Activated CD4-positive, alpha-beta T cell treated with anti-CD3 and anti-CD28 coated beads for 36 hours (primary cell): Measurements from ENCODE around the gene DLX2. TPM values are rescaled to one million over a fixed set of nuclear protein-coding genes. Genes with fewer than 3 reads are reported as not detected.

Experiments
- ATAC-seq: fragments of 200-7000 bp; cut with Tn5 transposase; one replicate; pipeline ENCODE4 v1.10.0; 2021; ENCODE audit warnings: mild to moderate bottlenecking, moderate library complexity
- CTCF ChIA-PET: fragments of 350-600 bp; sonication (Branson Sonifier 250); formaldehyde crosslinking; loops from one replicate; lab custom pipeline; 2021; ENCODE audit warnings: antibody characterized with exemption; lab: Charles Lee
- POLR2A ChIA-PET: fragments of 350-600 bp; sonication (Branson Sonifier 250); formaldehyde crosslinking; loops from one replicate; lab custom pipeline; 2021; ENCODE audit warnings: antibody characterized with exemption, inconsistent platforms; lab: Charles Lee
- DNase-seq: peaks from one replicate; pipeline ENCODE4 v3.0.0-alpha.2; 2020
- H3K27ac Mint-ChIP-seq: one replicate; pipeline ENCODE4 v1.8.0; 2021; ENCODE audit warnings: mixed read lengths
- H3K27me3 Mint-ChIP-seq: one replicate; pipeline ENCODE4 v1.8.0; 2021; ENCODE audit warnings: mixed read lengths
- H3K36me3 Mint-ChIP-seq: one replicate; pipeline ENCODE4 v1.8.0; 2021; ENCODE audit warnings: low read depth, mixed read lengths
- H3K4me1 Mint-ChIP-seq: one replicate; pipeline ENCODE4 v1.8.0; 2021; ENCODE audit warnings: mixed read lengths
- H3K4me3 Mint-ChIP-seq: one replicate; pipeline ENCODE4 v1.8.0; 2021; ENCODE audit warnings: mild to moderate bottlenecking, moderate library complexity, mixed read lengths
- H3K9me3 Mint-ChIP-seq: one replicate; pipeline ENCODE4 v1.8.0; 2021; ENCODE audit warnings: low read depth, mixed read lengths
- intact Hi-C, 2 experiments: fragments of 100-400 bp; cut with DNase I in 1 of 2; cut with micrococcal nuclease in 1 of 2; formaldehyde crosslinking; loops; one replicate each; pipeline versions ENCODE4 v1.14.2 to v1.15.1; 2022 to 2024; cut with DNase I, micrococcal nuclease
- total RNA-seq, 2 experiments: library from RNA; stranded (reverse); gene quantifications; one replicate each; pipeline ENCODE4 v1.2.3, GENCODE V29; 2021

DLX2 gene
- total RNA-seq, 2 experiments from 2014 or later: not detected

DNA sequence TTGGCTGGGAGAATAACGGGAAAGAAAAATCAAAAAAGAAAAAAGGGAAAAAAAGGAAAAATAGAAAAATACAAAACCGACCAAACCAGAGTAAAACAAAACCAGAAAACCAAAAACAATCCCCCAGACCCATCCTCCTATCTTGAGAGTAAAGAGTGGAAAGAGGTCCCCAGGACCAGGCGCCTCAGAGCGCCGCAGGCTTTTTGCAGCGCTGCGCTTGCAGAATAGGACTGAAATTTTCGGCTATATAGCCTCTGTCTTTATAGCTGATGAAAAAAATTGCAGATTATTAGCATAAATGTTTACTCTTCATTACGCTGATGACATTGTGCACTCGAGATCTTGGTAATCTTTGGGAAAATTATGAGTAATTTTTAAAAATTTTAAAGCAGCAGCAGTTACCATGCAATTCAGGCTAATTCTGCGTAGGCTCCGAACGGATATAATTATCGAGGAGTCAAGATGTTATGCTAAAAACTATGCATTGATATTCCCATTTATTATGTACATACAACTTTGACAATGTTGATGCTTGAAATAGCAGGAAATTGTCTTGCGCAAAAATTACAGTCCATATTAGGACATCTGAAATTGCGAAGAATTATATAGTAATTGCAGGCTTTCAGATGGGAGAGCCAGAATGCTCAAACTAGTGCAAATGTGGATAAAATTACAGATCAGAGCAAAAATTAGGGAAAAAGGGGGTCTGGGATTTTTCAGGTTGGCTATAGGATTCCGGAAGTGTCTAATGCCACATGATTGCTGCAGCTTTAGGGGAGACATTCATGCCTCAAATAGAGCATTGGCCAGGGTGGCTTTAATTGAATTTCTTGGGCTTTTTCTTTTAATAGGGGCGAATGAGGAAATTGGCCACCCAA lies 9.0 kb downstream of the DLX2 start:
- intact Hi-C loops: loop anchor here in 1 of 2 experiments (1.0 kb wide), 1 partner anchor 9 kb away; no protein-coding TSS in a partner anchor
- Mint-ChIP-seq H3K27ac (no peak overlapping the region), H3K27me3 (peaks cover 75% of the 10 kb centered on the region), H3K9me3 (no peaks in the 10 kb centered on the region), H3K36me3 (no peaks in the 10 kb centered on the region), H3K4me3 (peak overlapping the region; percentile 9), H3K4me1 (peaks cover 42% of the 10 kb centered on the region)
- CTCF ChIA-PET: interaction anchor here (1.0 to 2.2 kb wide), 4 partner anchors 9 to 13 kb away, joined by 3 to 9 read pairs (median 4); partner anchors contain the start of gene DLX1
- POLR2A ChIA-PET: no interaction called here
- DNase-seq (no peak), ATAC-seq (no peak)

DNA sequence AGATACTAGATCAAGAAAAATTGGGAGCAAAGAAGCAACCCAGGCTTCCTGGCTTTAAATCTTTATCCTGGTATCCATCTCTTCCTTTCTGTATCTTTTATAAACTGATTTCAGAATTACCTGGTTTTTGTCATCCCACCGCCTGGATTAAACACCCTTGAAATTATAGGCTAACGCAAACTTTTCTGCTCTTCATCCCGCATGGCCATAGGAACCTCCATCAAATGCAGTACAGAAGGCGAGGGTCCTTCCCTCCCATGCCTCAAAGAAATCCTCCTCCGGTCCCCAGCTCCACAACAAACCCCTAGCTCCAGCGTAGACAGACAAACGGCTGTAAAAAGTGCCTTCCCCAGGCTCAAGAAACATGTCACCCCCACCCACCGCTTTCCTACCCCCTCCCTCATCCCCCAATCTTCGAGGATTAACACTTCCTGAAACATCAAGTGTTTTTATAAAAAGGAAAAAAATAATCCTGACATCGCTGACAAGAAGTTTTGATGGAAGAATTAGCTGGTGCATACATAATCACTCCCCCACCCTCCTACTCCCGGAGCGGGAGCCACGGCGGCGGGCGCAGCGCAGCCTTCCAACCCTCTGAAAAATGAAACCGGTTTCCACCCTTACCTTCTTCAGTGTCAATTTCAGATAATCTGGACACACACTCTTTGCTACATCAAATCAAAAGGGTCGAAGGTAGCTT lies 9.8 kb downstream of the DLX2 start:
- peaks cover 79% of the 10 kb centered on the region for H3K27me3 Mint-ChIP-seq
- ATAC-seq: no peak
- H3K4me3 Mint-ChIP-seq: no peak overlapping the region
- DNase-seq: no peak
- POLR2A ChIA-PET: no interaction called here
- peaks cover 43% of the 10 kb centered on the region for H3K4me1 Mint-ChIP-seq
- CTCF ChIA-PET: interaction anchor here (1.0 to 2.2 kb wide), 5 partner anchors 8 to 13 kb away, joined by 3 to 9 read pairs (median 4); partner anchors contain the start of gene DLX1
- no peak overlapping the region for H3K27ac Mint-ChIP-seq
- H3K36me3 Mint-ChIP-seq: no peaks in the 10 kb centered on the region
- intact Hi-C loops: loop anchor here in 1 of 2 experiments (1.0 kb wide), 1 partner anchor 9 kb away; no protein-coding TSS in a partner anchor
- no peaks in the 10 kb centered on the region for H3K9me3 Mint-ChIP-seq

DNA sequence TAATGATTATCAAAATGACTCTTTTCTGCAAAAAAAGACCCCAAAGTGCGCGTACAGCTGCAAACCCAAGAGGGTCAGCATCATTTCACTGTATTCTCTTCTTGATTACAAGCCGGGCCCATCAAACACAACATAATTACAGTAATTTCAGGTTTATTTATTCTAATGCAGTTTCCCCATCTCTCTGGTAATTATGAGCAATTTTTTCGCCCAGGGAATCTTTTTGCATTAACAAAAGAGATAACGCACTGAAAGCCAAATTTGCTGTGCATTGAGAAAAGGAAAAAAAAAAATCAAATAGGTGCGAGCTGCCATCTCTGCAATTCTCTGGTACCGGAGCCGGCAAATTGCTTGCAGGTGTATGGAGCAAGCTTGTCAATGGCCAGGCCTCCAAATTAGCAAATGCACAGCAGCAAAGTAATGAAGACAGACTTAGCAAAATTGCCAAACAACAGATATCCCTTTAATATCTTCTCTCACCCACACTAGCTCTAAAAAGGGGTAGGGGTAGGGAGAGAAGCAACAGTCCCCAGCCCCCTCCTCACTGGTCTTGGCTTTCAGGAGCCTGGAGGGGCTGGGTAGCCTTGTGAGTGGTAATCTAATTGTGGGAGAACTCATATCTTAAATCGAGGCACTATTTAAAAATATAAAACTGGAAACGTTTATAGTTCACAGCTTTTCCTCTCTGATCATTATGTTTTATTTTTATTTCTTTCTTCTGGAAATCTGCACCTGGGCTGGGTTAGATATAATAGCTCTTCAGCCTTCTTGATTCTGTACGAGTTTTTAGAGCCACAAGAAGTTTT lies 10.7 kb downstream of the DLX2 start:
- H3K4me3 Mint-ChIP-seq: no peak overlapping the region
- H3K36me3 Mint-ChIP-seq: no peaks in the 10 kb centered on the region
- intact Hi-C loops: no loop called here
- no peaks in the 10 kb centered on the region for H3K9me3 Mint-ChIP-seq
- H3K27ac Mint-ChIP-seq: no peak overlapping the region
- peaks cover 44% of the 10 kb centered on the region for H3K4me1 Mint-ChIP-seq
- DNase-seq: no peak
- peaks cover 81% of the 10 kb centered on the region for H3K27me3 Mint-ChIP-seq
- no peak for ATAC-seq
- ChIA-PET CTCF (interaction anchor here (0.6 to 2.4 kb wide), 8 partner anchors 8 to 130 kb away, joined by 3 to 13 read pairs (median 5); partner anchors contain the start of gene DLX2), POLR2A (no interaction called here)

DNA sequence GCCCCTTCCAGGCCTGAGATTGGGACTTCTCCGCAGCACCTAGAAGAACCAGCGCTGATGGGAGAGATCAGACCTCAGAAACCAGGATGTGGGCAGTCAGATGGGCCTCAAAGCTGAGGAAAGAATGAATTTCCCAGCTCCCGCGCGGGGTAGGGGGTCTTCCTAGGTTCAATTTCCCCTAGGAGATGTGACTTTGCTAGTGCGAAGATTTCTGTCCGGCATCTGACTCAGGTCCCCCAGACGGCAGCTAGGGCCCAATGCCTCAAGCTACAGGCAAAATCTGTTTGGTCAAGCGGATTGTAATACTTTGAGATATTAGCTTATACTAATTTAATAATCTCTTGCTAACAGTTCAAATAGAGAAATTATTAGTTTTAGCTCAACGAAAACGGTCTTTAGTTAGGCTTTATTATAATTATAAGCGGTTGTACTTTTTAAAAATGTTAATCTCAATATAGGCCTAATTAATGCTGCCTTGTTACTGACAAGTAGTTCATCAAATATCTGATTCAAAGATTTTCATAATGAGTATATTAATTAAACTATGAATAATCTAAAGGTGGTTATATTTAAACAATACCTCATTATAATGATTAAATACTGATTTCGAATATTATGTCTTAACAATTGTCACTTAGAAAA lies 11.6 kb downstream of the DLX2 start:
- ChIA-PET POLR2A (no interaction called here), CTCF (interaction anchor here (0.6 to 2.4 kb wide), 8 partner anchors 9 to 81 kb away, joined by 3 to 13 read pairs (median 5); partner anchors contain the start of gene DLX2)
- no peak for DNase-seq
- H3K27ac Mint-ChIP-seq: no peak overlapping the region
- H3K4me1 Mint-ChIP-seq: peaks cover 48% of the 10 kb centered on the region
- H3K4me3 Mint-ChIP-seq: no peak overlapping the region
- H3K27me3 Mint-ChIP-seq: peaks cover 84% of the 10 kb centered on the region
- H3K9me3 Mint-ChIP-seq: no peaks in the 10 kb centered on the region
- ATAC-seq: no peak
- no peaks in the 10 kb centered on the region for H3K36me3 Mint-ChIP-seq
- intact Hi-C loops: no loop called here

DNA sequence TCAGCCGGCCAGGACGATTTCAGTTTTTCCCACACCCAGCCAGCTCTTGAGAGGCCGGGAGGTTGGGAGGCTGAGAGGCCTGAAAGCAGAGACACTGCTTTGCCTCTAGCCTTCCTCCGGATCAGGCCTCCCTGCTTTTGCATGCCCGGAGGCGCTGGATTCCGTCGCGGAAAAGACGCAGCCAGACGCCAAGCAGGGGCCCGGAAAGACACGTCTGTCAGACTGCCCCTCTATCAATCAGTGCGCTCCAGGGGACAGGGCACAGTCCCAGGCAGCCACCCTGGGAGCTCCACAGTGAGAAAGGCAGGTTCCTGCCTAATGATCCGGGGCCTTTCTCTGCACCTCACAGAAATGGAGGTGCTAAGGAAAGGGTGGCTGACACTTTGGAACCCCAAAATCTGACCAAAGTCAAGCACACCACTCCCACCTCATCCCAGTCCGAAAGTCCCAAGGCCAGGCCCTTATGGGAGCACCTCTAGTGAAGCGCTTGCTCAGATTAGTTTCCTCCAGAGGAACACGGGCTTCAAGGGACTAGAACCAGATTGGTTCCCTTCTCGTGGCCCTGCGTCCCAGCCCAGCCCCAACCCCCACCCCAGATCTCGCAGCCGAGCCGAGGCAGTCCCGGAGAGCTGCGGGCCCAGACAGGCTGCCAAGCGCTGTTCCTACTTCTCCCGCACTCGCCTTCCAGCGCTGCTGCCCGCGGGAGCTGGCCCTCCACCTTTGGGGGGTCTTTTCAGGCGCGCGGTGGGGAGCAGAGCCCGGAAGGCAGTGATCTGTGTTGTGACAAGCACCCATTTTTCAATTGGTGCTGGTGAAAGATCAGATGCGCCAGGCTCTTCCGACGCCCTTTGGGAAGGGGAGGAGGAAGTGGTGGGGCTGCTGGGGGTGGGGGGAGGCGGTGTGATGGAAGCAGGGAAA lies 12.4 kb downstream of the DLX2 start:
- peaks cover 82% of the 10 kb centered on the region for H3K27me3 Mint-ChIP-seq
- ChIA-PET CTCF (interaction anchor here (0.6 to 2.4 kb wide), 6 partner anchors 9 to 80 kb away, joined by 3 to 13 read pairs (median 5); partner anchors contain the start of gene DLX2), POLR2A (no interaction called here)
- ATAC-seq (no peak), DNase-seq (peak; percentile 30)
- peaks cover 46% of the 10 kb centered on the region for H3K4me1 Mint-ChIP-seq
- no peak overlapping the region for H3K27ac Mint-ChIP-seq
- intact Hi-C loops: no loop called here
- H3K36me3 Mint-ChIP-seq: no peaks in the 10 kb centered on the region
- no peaks in the 10 kb centered on the region for H3K9me3 Mint-ChIP-seq
- H3K4me3 Mint-ChIP-seq: no peak overlapping the region

DNA sequence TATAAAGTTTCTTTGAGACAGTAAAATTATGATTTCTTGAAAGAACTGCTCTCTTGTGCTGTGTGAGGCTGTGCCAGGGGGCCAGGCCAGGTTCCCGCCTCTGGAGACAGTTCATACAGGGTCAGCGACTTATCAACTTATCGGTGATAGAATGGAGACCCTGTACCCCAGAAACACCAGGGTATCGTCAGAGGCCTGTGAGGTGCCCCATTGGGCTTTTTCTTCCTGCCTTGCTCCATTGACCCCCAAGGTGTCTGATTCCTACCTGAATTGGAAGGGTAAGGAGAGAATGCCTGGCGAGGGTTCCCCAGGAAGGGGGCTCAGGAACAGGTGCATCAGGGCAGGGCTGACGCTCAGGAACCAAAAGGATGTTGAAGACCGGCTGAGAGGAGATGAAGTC lies 13.1 kb downstream of the DLX2 start:
- peaks cover 46% of the 10 kb centered on the region for H3K4me1 Mint-ChIP-seq
- H3K27me3 Mint-ChIP-seq: peaks cover 82% of the 10 kb centered on the region
- no peaks in the 10 kb centered on the region for H3K9me3 Mint-ChIP-seq
- ChIA-PET POLR2A (no interaction called here), CTCF (no interaction called here)
- DNase-seq (no peak), ATAC-seq (no peak)
- intact Hi-C loops: loop anchor here (5.0 to 10.0 kb wide), 3 partner anchors 1272 to 1375 kb away; partner anchors contain the start of genes GAD1 (in 2 of the 2) and SP5 (in 2 of the 2)
- H3K27ac Mint-ChIP-seq: no peak overlapping the region
- H3K36me3 Mint-ChIP-seq: no peaks in the 10 kb centered on the region
- no peak overlapping the region for H3K4me3 Mint-ChIP-seq

DNA sequence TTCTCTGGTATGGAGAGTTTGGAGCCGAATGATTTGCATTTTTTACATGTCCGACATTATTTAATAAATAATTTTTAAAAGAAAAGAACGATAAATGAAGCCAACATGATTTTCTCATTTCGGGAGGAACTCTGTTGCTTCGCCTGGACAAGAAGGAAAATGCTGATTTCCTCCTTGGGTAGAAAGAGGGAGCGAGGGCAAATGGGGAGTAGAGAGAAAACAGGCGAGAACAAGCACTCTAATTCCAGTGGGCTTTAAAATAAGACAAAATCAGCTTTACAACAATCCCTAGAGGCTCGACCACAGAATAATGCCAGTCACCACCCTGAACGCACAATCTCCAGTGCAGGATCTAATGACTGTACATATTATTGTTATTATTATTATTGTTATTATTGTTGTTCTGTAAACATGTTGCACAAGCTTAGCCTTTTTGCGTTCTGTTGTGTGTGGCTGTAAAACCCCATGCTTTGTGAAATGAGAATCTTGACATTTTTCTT lies 13.6 kb downstream of the DLX2 start:
- Mint-ChIP-seq H3K9me3 (no peaks in the 10 kb centered on the region), H3K4me1 (peaks cover 50% of the 10 kb centered on the region)
- CTCF ChIA-PET: no interaction called here

DNA sequence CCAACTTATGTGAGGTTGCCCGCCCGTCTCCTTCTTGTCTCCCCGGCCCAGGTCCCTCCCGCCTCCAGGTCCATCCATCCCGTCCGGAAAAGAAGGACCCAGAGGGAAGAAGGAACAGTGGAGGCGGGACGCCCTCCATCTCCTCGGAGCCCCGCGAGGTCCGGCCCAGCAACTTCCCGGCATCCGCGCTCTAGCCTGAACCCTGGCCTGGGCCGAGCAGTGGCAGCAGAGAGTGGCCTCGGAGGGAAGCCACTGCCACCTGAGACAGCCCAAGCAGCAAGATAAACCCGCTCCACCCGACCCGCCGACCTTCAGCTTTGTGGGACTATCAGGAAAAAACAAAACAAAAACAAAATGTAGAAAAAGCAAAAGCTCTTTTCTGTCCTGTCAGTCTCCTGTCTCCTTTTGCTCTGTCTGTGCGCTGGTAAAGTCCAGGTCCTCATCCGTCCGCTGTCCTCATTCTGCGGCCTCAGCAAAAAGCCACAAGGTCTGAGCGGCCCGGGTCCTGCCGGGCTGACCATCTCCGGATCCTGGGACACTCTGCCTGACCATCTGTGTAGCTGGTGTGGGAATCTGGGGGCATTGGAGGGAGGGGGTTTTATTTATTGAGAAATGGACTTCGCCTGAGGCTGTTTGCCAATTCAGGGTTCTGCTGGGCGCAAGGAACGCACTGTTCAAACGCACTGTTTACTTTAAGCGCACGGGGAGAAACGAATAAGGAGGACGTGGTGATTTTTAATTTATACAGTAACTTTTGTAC lies 14.3 kb downstream of the DLX2 start:
- no peaks in the 10 kb centered on the region for H3K36me3 Mint-ChIP-seq
- ATAC-seq (no peak), DNase-seq (no peak)
- peaks cover 84% of the 10 kb centered on the region for H3K27me3 Mint-ChIP-seq
- no peaks in the 10 kb centered on the region for H3K9me3 Mint-ChIP-seq
- CTCF ChIA-PET: interaction anchor here (0.6 kb wide), 1 partner anchor 843 kb away, joined by 3 read pairs; no protein-coding TSS in a partner anchor
- no peak overlapping the region for H3K27ac Mint-ChIP-seq
- POLR2A ChIA-PET: no interaction called here
- intact Hi-C loops: loop anchor here (5.0 to 10.0 kb wide), 3 partner anchors 1271 to 1374 kb away; partner anchors contain the start of genes GAD1 (in 2 of the 2) and SP5 (in 2 of the 2)
- peaks cover 53% of the 10 kb centered on the region for H3K4me1 Mint-ChIP-seq
- no peak overlapping the region for H3K4me3 Mint-ChIP-seq

More for the DNA sequence above, 13.6 kb downstream of the DLX2 start:
- POLR2A ChIA-PET: no interaction called here
- DNase-seq: no peak
- H3K36me3 Mint-ChIP-seq: no peaks in the 10 kb centered on the region
- H3K27me3 Mint-ChIP-seq: peaks cover 84% of the 10 kb centered on the region
- no peak overlapping the region for H3K27ac Mint-ChIP-seq
- no peak for ATAC-seq
- intact Hi-C loops: loop anchor here (5.0 to 10.0 kb wide), 3 partner anchors 1272 to 1374 kb away; partner anchors contain the start of genes GAD1 (in 2 of the 2) and SP5 (in 2 of the 2)
- no peak overlapping the region for H3K4me3 Mint-ChIP-seq

DNA sequence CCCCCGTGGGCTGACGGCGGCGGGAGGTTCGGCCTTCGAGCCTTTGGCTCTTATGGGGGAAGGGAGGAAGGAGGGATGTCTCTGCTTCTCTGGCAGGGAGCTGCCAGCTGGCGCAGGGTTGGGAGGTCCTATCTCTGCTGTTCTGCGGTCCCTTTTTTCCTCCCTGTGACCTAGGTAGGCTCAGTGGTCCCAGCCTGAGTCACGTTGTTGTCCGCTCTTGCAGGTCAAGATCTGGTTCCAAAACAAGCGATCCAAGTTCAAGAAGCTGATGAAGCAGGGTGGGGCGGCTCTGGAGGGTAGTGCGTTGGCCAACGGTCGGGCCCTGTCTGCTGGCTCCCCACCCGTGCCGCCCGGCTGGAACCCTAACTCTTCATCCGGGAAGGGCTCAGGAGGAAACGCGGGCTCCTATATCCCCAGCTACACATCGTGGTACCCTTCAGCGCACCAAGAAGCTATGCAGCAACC lies 14.9 kb downstream of the DLX2 start:
- DNase-seq (no peak), ATAC-seq (no peak)
- ChIA-PET CTCF (interaction anchor here (0.6 to 7.2 kb wide), 2 partner anchors 15 to 844 kb away, joined by 3 to 93 read pairs; partner anchors contain the start of gene DLX2), POLR2A (no interaction called here)
- H3K4me1 Mint-ChIP-seq: peaks cover 53% of the 10 kb centered on the region
- H3K36me3 Mint-ChIP-seq: no peaks in the 10 kb centered on the region
- no peak overlapping the region for H3K27ac Mint-ChIP-seq
- peak overlapping the region; percentile 18 for H3K4me3 Mint-ChIP-seq
- intact Hi-C loops: loop anchor here (2.0 to 10.0 kb wide), 4 partner anchors 15 to 1373 kb away; partner anchors contain the start of genes GAD1 (in 2 of the 2), SP5 (in 2 of the 2) and DLX2 (in 1 of the 2)
- H3K27me3 Mint-ChIP-seq: peaks cover 83% of the 10 kb centered on the region
- H3K9me3 Mint-ChIP-seq: no peaks in the 10 kb centered on the region
